ENCODE measurements around the gene GPX5.
"Not testable (repeated sequence)": the region's sequence is repeated elsewhere in the genome, so short reads cannot be mapped to it uniquely, and the experiment has no call there.

Gene GPX5

GRCh38 chr6:28515676-28516075, 10.0 kb upstream of the GPX5 start, which contains the start of gene GPX6:
Gene GPX6 (minus strand): TSS chr6:28515793. CDS start chr6:28515743, 50 bp downstream.
- DNase-seq, result no peak

GRCh38 chr6:28517964-28518363, 7.7 kb upstream of the GPX5 start:
- no peak for DNase-seq

- no peak for DNase-seq
Measured at GRCh38 chr6:28522594-28523240, 3.0 kb upstream of the GPX5 start.

GRCh38 chr6:28523241-28523622, 2.4 kb upstream of the GPX5 start:
- peak; percentile 32 for DNase-seq

GRCh38 chr6:28530777-28531176, 5.1 kb downstream of the GPX5 start:
- DNase-seq, result no peak

GRCh38 chr6:28531479-28532128, 5.9 kb downstream of the GPX5 start:
- DNase-seq, result no peak

GRCh38 chr6:28534306-28534705, 8.6 kb downstream of the GPX5 start:
- no peak for DNase-seq

GRCh38 chr6:28534875-28535274, 9.2 kb downstream of the GPX5 start:
- DNase-seq, result no peak

GRCh38 chr6:28537065-28537464, 11.4 kb downstream of the GPX5 start:
- peak; percentile 15 for DNase-seq

- DNase-seq, result peak; percentile 44
Measured at GRCh38 chr6:28537509-28538140, 11.9 kb downstream of the GPX5 start.

- no peak for DNase-seq
Measured at GRCh38 chr6:28541996-28542395, 16.3 kb downstream of the GPX5 start.

GRCh38 chr6:28542440-28543296, 17.0 kb downstream of the GPX5 start:
- peak; percentile 70 for DNase-seq

GRCh38 chr6:28543651-28544610, 18.2 kb downstream of the GPX5 start:
- DNase-seq, result peak; percentile 51

- no peak for DNase-seq
Measured at GRCh38 chr6:28545955-28546354, 20.3 kb downstream of the GPX5 start.

GRCh38 chr6:28547003-28547402, 21.3 kb downstream of the GPX5 start:
- DNase-seq, result not testable (repeated sequence)

GRCh38 chr6:28551891-28552666, 26.4 kb downstream of the GPX5 start:
- DNase-seq, result no peak

GRCh38 chr6:28553384-28553985, 27.8 kb downstream of the GPX5 start:
- no peak for DNase-seq

- DNase-seq, result no peak
Measured at GRCh38 chr6:28553986-28554881, 28.6 kb downstream of the GPX5 start.

GRCh38 chr6:28555136-28555535, 29.5 kb downstream of the GPX5 start:
- DNase-seq, result no peak

- no peak for DNase-seq
Measured at GRCh38 chr6:28558629-28559028, 32.9 kb downstream of the GPX5 start.
